IPS-NIHi7 (cell line): ENCODE results near the gene ENGASE.

Source experiments
- DNase-seq: peaks from one replicate; pipeline ENCODE4 v3.0.0; 2012; ENCODE audit warnings: mixed read lengths; ENCODE audit errors: extremely low spot score

ENGASE gene

GRCh38 chr17:79114458-79115301 is 40.1 kb downstream of the ENGASE start:
- DNase-seq = peak; percentile 53

- DNase-seq = no peak
Observed at GRCh38 chr17:79115487-79115886, 40.9 kb downstream of the ENGASE start.

- no peak for DNase-seq
Observed at GRCh38 chr17:79116575-79117368, 42.1 kb downstream of the ENGASE start.

DNA sequence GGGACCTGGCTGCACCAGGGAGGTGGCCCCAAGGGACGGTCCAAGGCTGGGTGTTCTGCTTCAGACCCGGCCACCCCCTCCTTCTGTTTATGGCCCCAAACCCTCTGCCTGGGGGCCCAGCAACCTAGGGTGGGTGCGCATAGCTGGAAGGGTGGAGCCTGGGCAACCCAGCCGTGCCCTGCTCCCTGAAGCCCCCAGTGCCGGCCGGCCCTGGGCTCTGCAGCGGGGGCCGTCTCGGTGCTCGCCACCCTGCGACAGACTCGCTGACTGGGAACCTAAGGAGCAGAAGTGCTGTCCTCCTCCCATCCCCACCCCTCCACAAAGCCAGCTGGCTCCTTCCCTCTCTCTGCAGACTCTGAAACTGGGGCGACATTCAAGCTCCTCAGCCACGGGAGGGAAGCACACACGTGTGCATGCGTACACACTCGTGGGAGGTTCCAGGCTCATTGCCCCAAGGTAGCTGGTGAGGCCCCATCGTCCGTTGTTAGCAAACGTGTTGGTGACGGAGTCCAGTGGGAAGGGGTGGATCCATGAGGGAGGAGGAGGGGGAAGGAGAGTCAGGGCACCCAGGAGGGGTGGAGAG is 43.4 kb downstream of the ENGASE start:
- no peak for DNase-seq

DNA sequence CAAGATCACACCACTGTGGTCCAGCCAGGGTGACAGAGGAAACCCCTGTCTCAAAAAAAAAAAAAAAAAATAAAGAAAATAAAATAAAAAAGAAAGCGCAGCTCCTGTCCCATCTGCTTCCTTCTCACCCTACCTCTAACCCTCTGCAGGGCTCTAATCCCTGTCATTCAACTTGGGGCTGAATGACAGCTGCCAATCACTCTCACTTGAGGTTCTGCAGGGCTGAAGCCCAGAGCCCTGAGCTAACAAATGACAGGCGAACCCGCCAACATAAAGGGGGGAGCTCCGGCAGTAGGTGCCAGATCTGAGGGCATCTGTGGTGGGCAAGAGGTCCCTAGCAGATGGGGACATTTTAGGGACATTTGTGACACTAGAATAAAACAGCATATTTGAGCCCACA is 44.3 kb downstream of the ENGASE start:
- no peak for DNase-seq

DNA sequence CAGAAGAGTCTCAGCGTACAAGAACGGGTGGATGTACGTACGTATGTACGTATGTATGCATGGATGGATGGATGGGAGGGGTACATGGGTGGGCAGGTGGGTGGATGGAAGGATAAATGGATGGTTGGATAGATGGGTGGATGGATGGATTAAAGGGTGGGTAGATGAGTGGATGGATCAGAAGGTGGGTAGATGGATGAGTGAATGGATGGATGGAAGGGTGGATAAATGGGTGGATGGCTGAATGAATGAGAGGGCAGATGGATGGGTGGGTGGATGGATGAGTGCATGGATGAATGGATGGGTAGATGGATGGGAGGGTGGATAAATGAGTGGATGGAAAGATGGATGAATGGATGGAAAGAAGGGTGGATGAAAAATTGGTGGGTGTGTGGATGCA is 45.6 kb downstream of the ENGASE start:
- no peak for DNase-seq

- no peak for DNase-seq
Observed at GRCh38 chr17:79123988-79124387, 49.4 kb downstream of the ENGASE start.

DNA sequence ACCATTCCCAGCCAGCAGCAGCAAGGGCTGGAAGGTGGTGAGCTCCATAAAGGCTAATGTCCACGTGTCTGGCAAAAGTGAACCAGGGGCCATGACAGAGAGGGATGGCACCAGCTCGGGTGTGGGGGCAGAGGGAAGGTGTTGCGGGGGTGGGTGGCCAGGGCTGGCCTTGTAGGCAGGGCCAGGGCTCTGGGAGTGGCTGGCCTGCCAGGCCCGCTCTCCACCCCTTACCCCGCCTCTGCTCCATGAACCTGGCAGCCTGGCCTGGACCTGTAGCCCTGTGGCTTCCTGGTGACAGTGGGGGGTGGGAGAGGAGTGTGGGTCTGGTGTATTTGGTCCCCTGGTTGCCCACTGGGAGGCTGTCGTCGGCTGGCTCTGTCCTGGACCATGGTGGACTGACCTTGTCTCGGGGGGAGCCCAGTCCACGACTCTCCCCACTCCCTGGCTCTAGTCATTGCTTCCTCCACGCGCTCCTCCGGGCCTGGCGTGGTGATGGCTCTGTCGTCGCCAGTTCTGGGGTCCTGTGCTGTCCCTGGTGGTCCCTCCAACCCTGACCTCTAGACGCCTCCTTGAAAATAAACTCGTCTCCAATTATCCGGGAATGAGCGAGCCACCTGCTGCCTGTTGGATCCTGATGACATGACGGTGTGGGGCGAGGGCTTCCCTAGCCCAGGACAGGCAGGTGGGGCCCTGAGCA is 50.0 kb downstream of the ENGASE start:
- DNase-seq = no peak

GRCh38 chr17:79125503-79125902 is 50.9 kb downstream of the ENGASE start:
- peak; percentile 35 for DNase-seq

DNA sequence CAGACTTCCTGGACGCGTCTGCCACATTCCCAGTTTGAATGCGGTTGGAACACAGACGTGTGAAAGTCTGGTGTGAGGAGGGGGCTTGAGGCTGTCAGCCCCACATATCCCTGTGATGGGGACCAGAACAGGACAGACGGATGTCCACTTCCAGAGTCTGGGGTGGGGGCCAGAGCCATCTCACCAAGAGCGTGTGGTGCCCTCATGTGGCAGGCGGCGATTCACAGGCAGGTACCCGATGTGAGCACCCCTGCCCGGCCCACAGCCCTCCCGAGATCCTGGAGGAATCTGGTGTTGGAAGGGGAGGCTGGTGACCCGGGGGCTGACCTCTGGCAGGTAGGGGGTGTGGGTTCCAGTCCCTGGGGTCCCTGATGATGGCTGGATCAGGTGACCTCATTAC is 51.5 kb downstream of the ENGASE start:
- DNase-seq = peak; percentile 72

GRCh38 chr17:79127534-79128135 is 53.0 kb downstream of the ENGASE start:
- no peak for DNase-seq

GRCh38 chr17:79129523-79129922 is 54.9 kb downstream of the ENGASE start:
- DNase-seq = no peak

- DNase-seq = no peak
Observed at GRCh38 chr17:79130536-79131273, 56.1 kb downstream of the ENGASE start.

GRCh38 chr17:79131274-79131635 is 56.6 kb downstream of the ENGASE start:
- no peak for DNase-seq

DNA sequence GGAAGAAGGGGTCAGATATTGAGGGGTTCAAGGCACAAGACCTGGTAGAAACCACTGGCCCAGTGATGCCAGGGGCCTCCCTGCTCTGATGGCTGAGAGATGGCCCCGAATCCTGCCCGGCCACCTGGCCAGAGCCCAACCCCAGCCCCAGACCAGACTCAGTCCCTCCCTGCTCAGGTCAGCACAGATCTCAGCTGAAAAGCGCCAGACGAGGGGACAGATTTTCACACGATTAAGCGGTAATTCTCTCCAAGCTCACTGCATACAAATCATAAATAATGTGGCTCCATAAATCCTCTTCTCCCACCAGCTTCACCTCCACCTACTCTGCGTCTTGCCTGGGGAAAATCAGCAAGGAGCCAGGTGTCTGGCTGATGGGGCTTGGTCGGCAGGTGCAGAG is 57.1 kb downstream of the ENGASE start:
- DNase-seq = no peak

DNA sequence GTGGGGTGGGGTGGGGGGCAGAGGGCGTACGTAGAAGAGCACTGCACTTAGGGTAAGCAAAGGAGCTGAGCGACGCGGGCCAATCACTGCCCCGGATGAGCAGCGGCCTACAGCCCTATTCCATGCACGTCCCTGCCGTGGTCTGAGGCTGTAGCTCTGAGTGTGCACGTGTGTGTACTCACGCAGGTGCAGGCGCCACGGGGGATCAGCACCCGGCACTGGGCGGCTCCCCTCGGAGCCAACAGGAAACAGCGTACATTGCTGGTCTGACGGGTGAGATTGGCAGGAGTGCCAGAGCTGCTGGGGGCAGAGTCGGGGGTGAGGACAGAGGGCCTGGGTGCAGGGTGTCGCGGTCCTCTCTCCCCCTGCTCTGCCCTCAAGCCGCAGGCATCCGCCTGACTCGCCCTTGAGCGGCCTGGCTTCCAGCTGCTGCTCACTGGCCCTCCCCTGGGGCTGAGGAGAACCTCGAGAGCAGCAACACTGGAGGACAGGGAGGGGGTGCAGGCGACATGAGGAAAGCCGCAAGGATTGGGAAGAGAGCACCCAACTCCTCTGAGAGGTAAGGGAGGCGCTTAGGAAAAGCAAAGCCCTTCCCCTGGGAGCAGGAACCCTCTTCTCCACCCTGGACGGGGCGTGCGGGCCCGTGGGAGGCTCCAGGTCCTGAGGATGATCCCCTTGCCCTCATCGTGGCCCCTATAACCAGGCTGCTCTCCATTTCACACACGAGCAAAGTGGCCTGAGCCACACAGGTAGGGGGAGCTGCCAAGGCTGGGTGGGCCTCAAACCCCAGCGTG is 57.8 kb downstream of the ENGASE start:
- DNase-seq = no peak

DNA sequence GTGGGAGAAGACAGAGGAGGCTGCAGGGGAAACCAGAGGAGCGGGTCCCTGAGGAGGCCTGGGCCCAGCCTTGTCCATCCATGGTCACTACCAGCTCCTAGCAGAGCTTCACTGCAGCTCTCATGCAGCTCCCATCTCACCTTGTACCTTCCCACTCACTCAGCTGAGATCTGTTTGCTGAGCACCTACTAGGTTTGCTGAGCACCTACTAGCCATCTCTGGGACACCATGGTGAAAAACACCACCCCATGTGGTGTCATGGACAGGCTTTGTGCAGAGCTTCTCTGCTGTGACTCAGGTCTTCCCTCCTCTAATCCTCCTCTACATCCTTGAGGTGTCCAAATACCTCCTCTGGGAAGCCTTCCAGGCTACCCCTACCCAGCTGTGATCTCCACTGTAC is 58.6 kb downstream of the ENGASE start:
- DNase-seq = no peak

DNA sequence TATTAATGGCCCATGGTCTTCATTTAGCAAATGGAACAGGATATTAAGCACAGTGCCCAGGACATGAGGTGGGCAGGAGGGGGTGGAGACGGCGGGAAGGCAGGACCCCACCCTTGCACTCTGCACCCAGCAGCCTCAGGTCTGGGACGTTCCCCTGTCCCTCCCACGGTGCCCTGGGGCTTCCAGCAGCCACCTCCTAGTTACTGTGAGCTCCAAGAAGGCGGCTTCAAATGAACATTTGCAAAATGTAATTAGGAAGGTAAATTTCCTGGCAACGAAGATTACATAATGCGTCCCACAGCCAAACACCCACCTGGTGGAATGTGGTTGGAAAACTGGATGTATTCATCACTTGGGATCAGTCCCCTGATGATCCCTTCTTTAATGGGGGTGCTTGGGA is 59.4 kb downstream of the ENGASE start:
- DNase-seq = no peak

GRCh38 chr17:79135011-79135410 is 60.4 kb downstream of the ENGASE start:
- DNase-seq = no peak
